T-cell (primary cell): ENCODE measurements around the gene OR6C1. TPM values are rescaled to one million over a fixed set of nuclear protein-coding genes. Genes with fewer than 3 reads are reported as not detected.
"Not testable (repeated sequence)": the region's sequence is repeated elsewhere in the genome, so short reads cannot be mapped to it uniquely, and the experiment has no call there.

Experiments used
- ATAC-seq, 4 experiments: fragments of 200-7000 bp in 3 of 4; fragments of 150-1000 bp in 1 of 4; cut with Tn5 transposase; replicated peaks in 1 of 4; 1 replicate in 3 of 4; 2 replicates in 1 of 4; pipeline ENCODE4 v1.10.0; 2021; ENCODE audit warnings: moderate library complexity in 3 of 4, mild to moderate bottlenecking in 2 of 4, moderate number of reproducible peaks in 1 of 4
- CTCF ChIA-PET, 2 donors: fragments of 300-600 bp; sonication (Branson Sonifier 250); formaldehyde crosslinking; loops; one replicate each; lab custom pipeline; 2022; ENCODE audit warnings: antibody characterized with exemption in 2 of 2; lab: Charles Lee
- POLR2A ChIA-PET, 2 donors: fragments of 300-600 bp; sonication (Branson Sonifier 250); formaldehyde crosslinking; loops; one replicate each; lab custom pipeline; 2022; ENCODE audit warnings: antibody characterized with exemption in 2 of 2; lab: Charles Lee
- DNase-seq, 35 experiments: peaks; one replicate each; pipeline versions ENCODE4 v3.0.0 to v3.0.0-alpha.2; 2013 to 2023
- H3K27ac ChIP-seq: one replicate; pipeline ENCODE4 v1.5.1; 2013; ENCODE audit warnings: low read length
- H3K27me3 ChIP-seq, 2 experiments: replicated peaks in 1 of 2; 1 replicate in 1 of 2; 2 replicates in 1 of 2; pipeline versions ENCODE4 v1.6.1 to v1.7.0; 2013; ENCODE audit warnings: low read length in 1 of 2, mixed read lengths in 1 of 2; ENCODE audit not compliant: control insufficient read depth in 2 of 2, insufficient read depth in 2 of 2; ENCODE audit errors: extremely low read depth in 1 of 2
- H3K36me3 ChIP-seq, 2 donors: 1 replicate in 1 of 2; 2 replicates in 1 of 2; pipeline versions ENCODE4 v1.6.1 to v1.7.0; 2013; ENCODE audit warnings: low read length in 1 of 2; ENCODE audit not compliant: control insufficient read depth in 2 of 2, insufficient read depth in 1 of 2; ENCODE audit errors: extremely low read depth in 1 of 2
- H3K4me1 ChIP-seq, 2 experiments: 1 replicate in 1 of 2; 2 replicates in 1 of 2; pipeline versions ENCODE4 v1.6.1 to v1.7.0; 2013; ENCODE audit warnings: low read length in 2 of 2, mixed read lengths in 1 of 2; ENCODE audit not compliant: insufficient read depth in 2 of 2, control insufficient read depth in 1 of 2; ENCODE audit errors: extremely low read depth in 1 of 2
- H3K4me3 ChIP-seq, 2 donors: 1 replicate in 1 of 2; 2 replicates in 1 of 2; pipeline versions ENCODE4 v1.5.1 to v1.7.0; 2013; ENCODE audit warnings: mild to moderate bottlenecking in 2 of 2, low read length in 1 of 2, moderate library complexity in 1 of 2; ENCODE audit not compliant: control insufficient read depth in 1 of 2; ENCODE audit errors: extremely low read depth in 1 of 2
- H3K9me3 ChIP-seq: 2 replicates; pipeline ENCODE4 v1.7.0; 2013
- H3K27ac Mint-ChIP-seq, 2 donors: one replicate each; pipeline ENCODE4 v1.8.0; 2020 to 2021; ENCODE audit warnings: mild to moderate bottlenecking in 2 of 2, mixed read lengths in 2 of 2
- H3K27me3 Mint-ChIP-seq, 2 donors: one replicate each; pipeline ENCODE4 v1.8.0; 2021 to 2022; ENCODE audit warnings: mixed read lengths in 2 of 2
- H3K36me3 Mint-ChIP-seq: one replicate; pipeline ENCODE4 v1.8.0; 2021; ENCODE audit warnings: mixed read lengths
- H3K4me1 Mint-ChIP-seq, 3 donors: one replicate each; pipeline ENCODE4 v1.8.0; 2020 to 2022; ENCODE audit warnings: mixed read lengths in 3 of 3, mild to moderate bottlenecking in 1 of 3
- H3K4me3 Mint-ChIP-seq, 3 donors: one replicate each; pipeline ENCODE4 v1.8.0; 2020 to 2022; ENCODE audit warnings: mild to moderate bottlenecking in 3 of 3, mixed read lengths in 3 of 3, moderate library complexity in 3 of 3
- H3K9me3 Mint-ChIP-seq, 3 donors: one replicate each; pipeline ENCODE4 v1.8.0; 2020 to 2022; ENCODE audit warnings: mixed read lengths in 3 of 3
- WGBS: methylation state at CpG from one replicate; pipeline ENCODE4 v1.1.5; 2013; ENCODE audit warnings: missing lambda C conversion rate; ENCODE audit not compliant: insufficient coverage; 5-methylcytosine and 5-hydroxymethylcytosine counted together
- total RNA-seq, 35 experiments: library from RNA in 6 of 35; stranded (reverse) in 6 of 35; fragments of 120-200 nt in 1 of 35; gene quantifications; one replicate each; pipeline versions ENCODE4 v1.2.1 to v1.2.4 and lab custom pipeline; 2013 to 2026

The OR6C1 gene
- total RNA-seq (not detected), total RNA-seq (lab: John Stamatoyannopoulos, UW) (0 to 0.06 (median 0) reads per million in 29 experiments)
- total RNA-seq (2013), result not detected

DNA sequence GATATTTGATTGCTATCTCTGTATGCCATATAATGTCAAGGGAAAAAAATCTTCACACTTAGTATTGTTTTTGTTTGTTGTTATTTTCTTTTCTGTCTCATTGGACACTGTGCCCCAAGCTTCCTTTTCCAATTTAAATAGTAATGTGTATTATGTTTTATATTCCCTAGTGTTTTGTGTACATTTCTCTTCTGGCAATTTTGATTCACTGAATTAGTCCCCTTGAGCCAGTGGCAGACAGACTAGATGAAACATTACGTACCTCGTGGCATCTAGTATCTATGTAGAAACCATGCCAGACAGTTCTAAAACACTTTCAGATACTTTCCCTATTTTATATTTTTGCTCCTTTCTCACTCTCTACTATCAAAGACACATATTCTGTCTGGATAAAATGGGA, at the start of gene OR6C1:
TSS of gene OR6C1 (plus strand) at position 301 of the 400 bp plus-strand sequence. CDS start 6,257 bp downstream, outside the sequence.
- no peak for ATAC-seq

DNA sequence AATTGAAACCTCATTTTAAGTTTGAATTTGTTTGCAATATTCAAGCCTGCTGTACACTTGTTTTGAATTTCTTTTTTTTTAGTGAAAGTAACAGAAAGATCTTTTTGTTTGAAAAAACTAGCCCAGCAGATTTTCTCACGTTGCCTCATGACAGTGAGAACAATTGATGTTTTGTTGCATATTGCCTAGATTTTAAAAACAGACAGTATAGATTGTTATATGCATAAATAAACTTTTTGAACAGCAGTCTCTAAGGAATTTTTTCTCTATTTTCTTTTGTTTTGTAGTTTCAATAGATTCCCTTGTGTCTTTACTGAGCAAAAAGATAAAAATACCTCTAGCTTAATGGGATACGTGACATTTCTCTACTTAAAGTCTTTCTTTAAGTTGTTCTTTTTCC, 33.2 kb upstream of the OR6C1 start:
- ChIA-PET POLR2A (no interaction called here), CTCF (no interaction called here)
- Mint-ChIP-seq H3K36me3 (no peaks in the 10 kb centered on the region), H3K4me1 (no peaks in the 10 kb centered on the region), H3K9me3 (peaks cover 0 to 5% (median 2%) of the 10 kb centered on the region in 3 donors), H3K27me3 (peaks cover 26 to 30% of the 10 kb centered on the region in 2 donors), H3K27ac (no peak overlapping the region), H3K4me3 (no peak overlapping the region)
- WGBS, result no CpG with 5 or more reads among the region's 2 CpGs
- no peak overlapping the region for H3K27ac ChIP-seq
- no peaks in the 10 kb centered on the region for H3K4me1 ChIP-seq
- DNase-seq, result no peak
- H3K9me3 ChIP-seq, result no peaks in the 10 kb centered on the region
- peaks cover 0 to 8% of the 10 kb centered on the region in 2 experiments for H3K27me3 ChIP-seq
- H3K36me3 ChIP-seq, result no peaks in the 10 kb centered on the region
- no peak overlapping the region for H3K4me3 ChIP-seq
- ATAC-seq, result no peak

More for the DNA sequence above, at the start of gene OR6C1:
- H3K4me3 Mint-ChIP-seq, result no peak within 1 kb of the TSS
- no peak for DNase-seq
- H3K4me1 Mint-ChIP-seq, result no peaks in the 10 kb centered on the region
- Histone ChIP-seq H3K27ac (no peak within 1 kb of the TSS), H3K27me3 (no peaks in the 10 kb centered on the region), H3K36me3 (no peaks in the 10 kb centered on the region), H3K4me3 (no peak within 1 kb of the TSS), H3K9me3 (no peaks in the 10 kb centered on the region), H3K4me1 (no peaks in the 10 kb centered on the region)
- H3K9me3 Mint-ChIP-seq, result peaks cover 0 to under 1% (median under 1%) of the 10 kb centered on the region in 3 donors
- H3K36me3 Mint-ChIP-seq, result no peaks in the 10 kb centered on the region
- no CpG with 5 or more reads among the region's 2 CpGs for WGBS
- ChIA-PET CTCF (no interaction called here), POLR2A (no interaction called here)
- H3K27ac Mint-ChIP-seq, result no peak within 1 kb of the TSS
- peaks cover 17 to 28% of the 10 kb centered on the region in 2 donors for H3K27me3 Mint-ChIP-seq

DNA sequence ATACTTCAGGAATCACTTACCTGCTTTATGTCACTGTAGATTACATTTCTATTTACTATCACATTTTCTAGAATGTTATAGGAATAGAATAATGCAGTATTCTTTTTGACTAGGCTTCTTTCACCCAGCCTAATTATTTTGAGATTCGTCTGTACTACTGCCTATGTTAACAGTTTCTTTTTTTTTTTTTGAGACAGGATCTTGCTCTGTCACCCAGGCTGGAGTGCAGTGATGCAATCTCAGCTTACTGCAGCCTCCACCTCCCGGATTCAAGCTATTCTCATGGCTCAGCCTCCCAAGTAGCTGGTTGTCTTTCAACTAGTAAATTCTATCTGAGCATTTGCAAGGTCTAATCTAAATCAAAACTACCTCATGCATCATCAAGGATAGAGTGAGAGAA, 24.1 kb upstream of the OR6C1 start:
- H3K27me3 Mint-ChIP-seq, result peaks cover 27 to 30% of the 10 kb centered on the region in 2 donors
- no peaks in the 10 kb centered on the region for H3K9me3 ChIP-seq
- H3K36me3 Mint-ChIP-seq, result no peaks in the 10 kb centered on the region
- no peaks in the 10 kb centered on the region for H3K4me1 Mint-ChIP-seq
- H3K27me3 ChIP-seq, result peaks cover 0 to 14% of the 10 kb centered on the region in 2 experiments
- H3K4me1 ChIP-seq, result no peaks in the 10 kb centered on the region
- H3K9me3 Mint-ChIP-seq, result no peaks in the 10 kb centered on the region
- no peak overlapping the region for H3K27ac ChIP-seq
- ATAC-seq (no peak), DNase-seq (no peak)
- H3K4me3 ChIP-seq, result no peak overlapping the region
- no CpG with 5 or more reads among the region's 2 CpGs for WGBS
- no peak overlapping the region for H3K27ac Mint-ChIP-seq
- no peaks in the 10 kb centered on the region for H3K36me3 ChIP-seq
- ChIA-PET POLR2A (interaction anchor here in 1 of 2 donors (0.7 kb wide), 1 partner anchor 26 kb away, joined by 6 read pairs; no protein-coding TSS in a partner anchor), CTCF (no interaction called here)
- H3K4me3 Mint-ChIP-seq, result no peak overlapping the region

DNA sequence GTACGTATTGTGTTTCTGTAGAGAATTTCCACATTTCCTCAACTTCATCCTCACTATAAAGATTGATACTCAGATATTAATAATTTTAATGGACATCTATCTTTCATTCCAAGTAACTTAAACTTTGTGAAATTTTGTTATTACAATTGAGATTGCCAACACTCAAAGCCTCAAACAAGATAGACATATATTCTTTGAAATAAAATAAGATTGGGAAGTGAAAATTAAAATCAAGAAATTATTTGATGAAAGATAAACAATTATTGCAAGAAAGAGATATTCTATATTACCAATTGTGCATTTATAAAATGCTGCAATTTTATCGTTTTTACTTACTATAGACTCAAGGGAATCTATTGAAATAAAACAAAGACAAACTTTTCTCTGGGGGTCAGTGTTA, 17.7 kb upstream of the OR6C1 start, which contains the start of gene OR6C6:
TSS of gene OR6C6 (minus strand) at position 101 of the 400 bp plus-strand sequence. CDS start 1,337 bp downstream, outside the sequence.
- no peaks in the 10 kb centered on the region for H3K4me1 ChIP-seq
- WGBS, result no CpG with 5 or more reads among the region's 2 CpGs
- peaks cover 26 to 33% of the 10 kb centered on the region in 2 donors for H3K27me3 Mint-ChIP-seq

DNA sequence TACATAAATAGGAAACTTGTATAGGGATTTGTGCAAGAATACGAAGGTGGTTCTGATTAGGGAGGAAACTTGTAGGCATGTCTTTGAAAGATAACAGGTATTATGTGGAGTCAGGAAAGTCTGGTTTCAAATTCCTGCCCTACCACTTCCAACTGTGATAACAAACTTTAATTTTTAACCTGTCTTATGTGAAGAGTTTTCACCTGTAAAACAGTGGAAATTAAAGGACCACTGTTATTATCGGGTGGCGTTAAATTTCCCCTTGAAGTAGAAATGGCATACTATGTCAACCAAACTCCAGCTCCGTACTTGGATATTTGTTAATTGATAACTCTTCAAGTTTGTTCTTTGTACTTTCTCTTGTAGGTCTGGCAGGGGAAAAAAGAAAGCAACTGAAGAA, 6.1 kb downstream of the OR6C1 start:
- Histone ChIP-seq H3K27me3 (peaks cover 0 to 6% of the 10 kb centered on the region in 2 experiments), H3K27ac (no peak overlapping the region), H3K4me3 (no peak overlapping the region), H3K9me3 (no peaks in the 10 kb centered on the region), H3K36me3 (no peaks in the 10 kb centered on the region), H3K4me1 (no peaks in the 10 kb centered on the region)
- H3K27me3 Mint-ChIP-seq, result peaks cover 16 to 29% of the 10 kb centered on the region in 2 donors
- 93% methylated on average over 2 of the region's 4 CpGs for WGBS
- no peak for DNase-seq
- CTCF ChIA-PET, result no interaction called here
- peaks cover 0 to 5% (median 4%) of the 10 kb centered on the region in 3 donors for H3K9me3 Mint-ChIP-seq
- POLR2A ChIA-PET, result no interaction called here
- H3K4me1 Mint-ChIP-seq, result no peaks in the 10 kb centered on the region
- no peak overlapping the region for H3K4me3 Mint-ChIP-seq
- no peak for ATAC-seq
- no peak overlapping the region for H3K27ac Mint-ChIP-seq
- no peaks in the 10 kb centered on the region for H3K36me3 Mint-ChIP-seq

More for the DNA sequence above, 17.7 kb upstream of the OR6C1 start, which contains the start of gene OR6C6:
- H3K27ac Mint-ChIP-seq, result no peak within 1 kb of the TSS
- DNase-seq, result no peak
- Histone ChIP-seq H3K27me3 (peaks cover 0 to 4% of the 10 kb centered on the region in 2 experiments), H3K36me3 (no peaks in the 10 kb centered on the region), H3K27ac (no peak within 1 kb of the TSS), H3K4me3 (no peak within 1 kb of the TSS), H3K9me3 (no peaks in the 10 kb centered on the region)
- peaks cover 0 to 7% (median 4%) of the 10 kb centered on the region in 3 donors for H3K9me3 Mint-ChIP-seq
- H3K36me3 Mint-ChIP-seq, result no peaks in the 10 kb centered on the region
- ChIA-PET CTCF (no interaction called here), POLR2A (no interaction called here)
- ATAC-seq, result no peak
- H3K4me3 Mint-ChIP-seq, result no peak within 1 kb of the TSS
- no peaks in the 10 kb centered on the region for H3K4me1 Mint-ChIP-seq

DNA sequence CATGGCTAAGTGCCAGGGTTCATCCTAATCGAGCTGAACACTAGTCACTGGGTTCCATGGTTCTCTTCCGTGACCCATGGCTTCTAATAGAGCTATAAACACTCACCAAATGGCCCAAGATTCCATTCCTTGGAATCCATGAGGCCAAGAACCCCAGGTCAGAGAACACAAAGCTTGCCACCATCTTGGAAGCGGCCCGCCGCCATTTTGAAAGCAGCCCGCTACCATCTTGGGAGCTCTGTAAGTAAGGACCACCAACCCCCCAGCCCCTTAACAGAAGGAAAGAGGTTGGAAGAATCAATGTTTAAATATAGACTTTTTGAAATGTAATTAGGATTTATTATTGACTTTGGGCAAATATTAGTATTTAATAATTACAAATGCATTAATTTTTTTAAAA, 11.7 kb downstream of the OR6C1 start:
- H3K36me3 Mint-ChIP-seq, H3K4me1 Mint-ChIP-seq, POLR2A ChIA-PET, CTCF ChIA-PET, H3K4me3 Mint-ChIP-seq, ATAC-seq, H3K36me3 ChIP-seq, H3K4me3 ChIP-seq, H3K27me3 ChIP-seq, H3K27ac Mint-ChIP-seq, H3K4me1 ChIP-seq, DNase-seq, H3K9me3 Mint-ChIP-seq, H3K27ac ChIP-seq, H3K9me3 ChIP-seq: not testable (repeated sequence)
- WGBS, result 74% methylated on average over 2 of the region's 6 CpGs
- peaks cover 7 to 10% of the 10 kb centered on the region in 2 donors for H3K27me3 Mint-ChIP-seq
